Hepatocyte (in vitro differentiated cells): ENCODE data around the gene PLA2G2A. TPM values are rescaled to one million over a fixed set of nuclear protein-coding genes. Genes with fewer than 3 reads are reported as not detected.

ENCODE experiments used
- DNase-seq: peaks from one replicate; pipeline ENCODE4 v3.0.0-alpha.2; 2016; ENCODE audit warnings: low spot score
- H2AFZ ChIP-seq: fragments of 200-600 bp; sonication (generic); 2 replicates; pipeline ENCODE4 v1.6.0; 2016; ENCODE audit warnings: antibody characterized with exemption, mild to moderate bottlenecking
- H3K27ac ChIP-seq: fragments of 200-600 bp; sonication (generic); 2 replicates; pipeline ENCODE4 v1.5.1; 2016; ENCODE audit warnings: mild to moderate bottlenecking
- H3K27me3 ChIP-seq: fragments of 200-600 bp; sonication (generic); 2 replicates; pipeline ENCODE4 v1.6.1; 2016
- H3K36me3 ChIP-seq: fragments of 200-600 bp; sonication (generic); replicated peaks from 2 replicates; pipeline ENCODE4 v1.5.1; 2016; ENCODE audit warnings: low read depth; ENCODE audit not compliant: insufficient read depth
- H3K4me1 ChIP-seq: fragments of 200-600 bp; sonication (generic); 2 replicates; pipeline ENCODE4 v1.5.1; 2016; ENCODE audit warnings: mild to moderate bottlenecking, moderate library complexity; ENCODE audit not compliant: insufficient read depth
- H3K4me2 ChIP-seq: fragments of 200-600 bp; sonication (generic); 2 replicates; pipeline ENCODE4 v1.6.0; 2016
- H3K4me3 ChIP-seq: fragments of 200-600 bp; sonication (generic); 2 replicates; pipeline ENCODE4 v1.5.1; 2016; ENCODE audit warnings: mild to moderate bottlenecking
- H3K79me2 ChIP-seq: fragments of 200-600 bp; sonication (generic); 2 replicates; pipeline ENCODE4 v1.6.0; 2017; ENCODE audit warnings: mild to moderate bottlenecking
- H3K9me2 ChIP-seq: fragments of 200-600 bp; sonication (generic); replicated peaks from 2 replicates; pipeline ENCODE4 v1.6.0; 2017; ENCODE audit warnings: mild to moderate bottlenecking; ENCODE audit not compliant: insufficient read depth
- H3K9me3 ChIP-seq: fragments of 200-600 bp; sonication (generic); 2 replicates; pipeline ENCODE4 v1.5.1; 2016; ENCODE audit warnings: low read depth, mild to moderate bottlenecking
- H4K20me1 ChIP-seq: fragments of 200-600 bp; sonication (generic); 2 replicates; pipeline ENCODE4 v1.6.0; 2016; ENCODE audit warnings: mild to moderate bottlenecking; ENCODE audit not compliant: insufficient read depth, poor library complexity, severe bottlenecking
- EZH2 ChIP-seq: fragments of 200-600 bp; sonication (generic); IDR thresholded peaks from 2 replicates; pipeline ENCODE4 v1.6.1; 2016; ENCODE audit warnings: antibody characterized with exemption, mild to moderate bottlenecking, borderline replicate concordance
- EZH2phosphoT487 ChIP-seq: fragments of 200-600 bp; sonication (generic); IDR thresholded peaks from one replicate; pipeline ENCODE4 v1.6.1; 2018; ENCODE audit warnings: antibody characterized with exemption, mild to moderate bottlenecking, low read depth, moderate library complexity; ENCODE audit not compliant: unreplicated experiment, severe bottlenecking
- WGBS: methylation state at CpG from one replicate; pipeline ENCODE4 v1.1.6; 2016; ENCODE audit warnings: low lambda C conversion rate; ENCODE audit errors: missing lambda C conversion rate; 5-methylcytosine and 5-hydroxymethylcytosine counted together
- polyA plus RNA-seq: library from polyadenylated mRNA; unstranded; fragments of >200 nt; fragmentation: Nextera tagmentation; extraction: Ambion mirVana; gene quantifications from 2 replicates; pipeline ENCODE4 v1.2.1, GENCODE V29; 2016
- total RNA-seq: library from RNA; depleted of rRNA; stranded (reverse); fragments of >200 nt; gene quantifications from 2 replicates; pipeline ENCODE4 v1.2.3, GENCODE V29; 2014
- TF ChIP-seq, protein P1 (sequence below): fragments of 200-600 bp; sonication (generic); IDR thresholded peaks from 2 replicates; pipeline ENCODE4 v1.5.1; 2016; ENCODE audit warnings: antibody characterized with exemption, mild to moderate bottlenecking; ENCODE audit not compliant: poor library complexity

PLA2G2A gene
- total and polyA plus RNA-seq, 2 experiments from 2014 or later, result 170 to 1,328 TPM

DNA sequence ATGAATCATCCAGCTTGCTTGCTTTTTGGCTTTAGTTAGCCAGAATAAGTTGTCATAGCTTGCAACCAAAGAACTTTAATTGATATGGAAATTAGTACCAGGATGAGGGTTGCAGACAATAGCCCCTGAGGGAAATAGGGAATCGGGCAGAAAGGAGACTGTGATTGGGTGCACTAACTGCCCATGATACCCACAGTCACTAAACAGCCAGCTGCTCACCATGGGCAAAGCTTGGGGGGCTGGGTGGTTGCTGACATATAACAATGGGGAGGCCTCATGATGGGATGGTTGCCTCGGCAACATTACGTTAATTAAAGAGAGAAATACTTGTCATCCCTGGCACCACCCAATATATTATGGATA is 38.2 kb downstream of the PLA2G2A start:
- no peak for DNase-seq
- Histone ChIP-seq H3K9me3 (no peaks in the 10 kb centered on the region), H3K4me3 (no peak overlapping the region), H3K79me2 (no peaks in the 10 kb centered on the region), H4K20me1 (no peaks in the 10 kb centered on the region), H3K36me3 (no peaks in the 10 kb centered on the region), H3K9me2 (no peaks in the 10 kb centered on the region), H3K4me1 (peaks cover 7% of the 10 kb centered on the region), H2AFZ (no peak overlapping the region), H3K27ac (no peak overlapping the region), H3K27me3 (no peaks in the 10 kb centered on the region), H3K4me2 (no peak overlapping the region)
- WGBS, result 97% methylated on average over 3 of the region's 3 CpGs
- no peak for TF ChIP-seq EZH2phosphoT487
- TF ChIP-seq EZH2, result no peak

DNA sequence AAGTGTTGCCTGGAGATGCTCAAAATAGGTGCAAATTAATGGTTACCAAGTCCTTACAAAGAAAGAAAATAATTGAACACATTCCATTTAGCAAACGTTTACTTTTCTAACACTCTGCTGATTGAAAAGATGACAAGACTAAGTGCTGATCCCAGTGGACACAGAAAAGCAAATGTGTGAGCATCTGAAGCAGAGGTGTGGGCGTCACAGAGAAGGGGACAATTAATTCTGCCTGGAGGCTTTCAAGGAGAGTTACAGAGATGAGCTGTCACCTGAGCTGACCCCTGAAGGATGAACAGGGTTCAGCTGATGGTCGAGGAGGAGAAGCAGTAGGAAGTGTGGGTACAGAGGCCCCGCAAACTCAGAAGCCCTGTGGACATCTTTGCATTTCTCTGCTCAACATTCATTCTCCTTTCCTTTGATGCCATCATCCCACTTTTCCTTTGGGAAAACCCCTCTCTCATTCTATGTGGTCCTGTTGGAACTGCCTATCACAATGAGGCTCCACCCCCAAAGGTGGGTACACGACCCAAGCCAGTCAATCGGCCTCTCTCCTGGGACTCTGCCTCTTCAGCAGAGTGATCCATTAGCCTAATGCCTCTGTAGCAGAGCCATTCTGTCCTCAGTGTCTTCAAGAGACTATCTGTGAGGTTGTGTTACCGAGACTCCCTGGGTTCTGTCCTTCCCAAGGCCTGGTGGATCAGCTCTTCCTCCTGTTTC is 38.8 kb downstream of the PLA2G2A start:
- peaks cover 4% of the 10 kb centered on the region for H3K4me1 ChIP-seq
- H3K9me2 ChIP-seq, result no peaks in the 10 kb centered on the region
- no peak for DNase-seq
- 74% methylated on average over 7 of the region's 7 CpGs for WGBS
- H3K4me2 ChIP-seq, result no peak overlapping the region
- H3K4me3 ChIP-seq, result no peak overlapping the region
- H3K79me2 ChIP-seq, result no peaks in the 10 kb centered on the region
- no peaks in the 10 kb centered on the region for H4K20me1 ChIP-seq
- no peak overlapping the region for H3K27ac ChIP-seq
- H3K36me3 ChIP-seq, result no peaks in the 10 kb centered on the region
- TF ChIP-seq EZH2 (no peak), EZH2phosphoT487 (no peak)
- TF ChIP-seq, protein P1, sequence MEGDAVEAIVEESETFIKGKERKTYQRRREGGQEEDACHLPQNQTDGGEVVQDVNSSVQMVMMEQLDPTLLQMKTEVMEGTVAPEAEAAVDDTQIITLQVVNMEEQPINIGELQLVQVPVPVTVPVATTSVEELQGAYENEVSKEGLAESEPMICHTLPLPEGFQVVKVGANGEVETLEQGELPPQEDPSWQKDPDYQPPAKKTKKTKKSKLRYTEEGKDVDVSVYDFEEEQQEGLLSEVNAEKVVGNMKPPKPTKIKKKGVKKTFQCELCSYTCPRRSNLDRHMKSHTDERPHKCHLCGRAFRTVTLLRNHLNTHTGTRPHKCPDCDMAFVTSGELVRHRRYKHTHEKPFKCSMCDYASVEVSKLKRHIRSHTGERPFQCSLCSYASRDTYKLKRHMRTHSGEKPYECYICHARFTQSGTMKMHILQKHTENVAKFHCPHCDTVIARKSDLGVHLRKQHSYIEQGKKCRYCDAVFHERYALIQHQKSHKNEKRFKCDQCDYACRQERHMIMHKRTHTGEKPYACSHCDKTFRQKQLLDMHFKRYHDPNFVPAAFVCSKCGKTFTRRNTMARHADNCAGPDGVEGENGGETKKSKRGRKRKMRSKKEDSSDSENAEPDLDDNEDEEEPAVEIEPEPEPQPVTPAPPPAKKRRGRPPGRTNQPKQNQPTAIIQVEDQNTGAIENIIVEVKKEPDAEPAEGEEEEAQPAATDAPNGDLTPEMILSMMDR, result no peak
- no peaks in the 10 kb centered on the region for H3K27me3 ChIP-seq
- H2AFZ ChIP-seq, result no peak overlapping the region
- H3K9me3 ChIP-seq, result no peaks in the 10 kb centered on the region

DNA sequence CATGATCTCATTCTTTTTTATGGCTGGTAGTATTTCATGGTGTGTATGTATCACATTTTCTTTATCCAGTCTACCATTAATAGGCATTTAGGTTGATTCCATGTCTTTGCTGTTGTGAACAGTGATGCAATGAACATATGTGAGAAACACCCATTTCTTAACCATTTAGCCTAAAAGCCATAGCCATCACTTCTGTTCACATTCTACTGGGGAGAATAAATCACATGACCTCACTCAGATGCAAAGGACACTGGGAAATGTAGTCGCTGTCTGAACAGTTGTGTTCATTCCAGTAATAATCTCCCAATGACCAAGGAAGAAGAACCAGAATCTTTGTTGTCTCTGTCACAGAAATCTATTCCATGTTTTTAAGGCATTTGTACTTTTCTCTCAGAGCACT is 40.9 kb downstream of the PLA2G2A start:
- Histone ChIP-seq H3K36me3 (no peaks in the 10 kb centered on the region), H3K4me1 (no peaks in the 10 kb centered on the region), H3K9me3 (no peaks in the 10 kb centered on the region), H3K4me3 (no peak overlapping the region), H3K27ac (no peak overlapping the region), H2AFZ (no peak overlapping the region), H3K4me2 (no peak overlapping the region), H3K9me2 (no peaks in the 10 kb centered on the region), H3K79me2 (no peaks in the 10 kb centered on the region), H4K20me1 (no peaks in the 10 kb centered on the region), H3K27me3 (no peaks in the 10 kb centered on the region)
- 89% methylated on average over 1 of the region's 1 CpG for WGBS
- no peak for DNase-seq
- no peak for TF ChIP-seq EZH2
- TF ChIP-seq EZH2phosphoT487, result no peak
- TF ChIP-seq, protein P1, result no peak

DNA sequence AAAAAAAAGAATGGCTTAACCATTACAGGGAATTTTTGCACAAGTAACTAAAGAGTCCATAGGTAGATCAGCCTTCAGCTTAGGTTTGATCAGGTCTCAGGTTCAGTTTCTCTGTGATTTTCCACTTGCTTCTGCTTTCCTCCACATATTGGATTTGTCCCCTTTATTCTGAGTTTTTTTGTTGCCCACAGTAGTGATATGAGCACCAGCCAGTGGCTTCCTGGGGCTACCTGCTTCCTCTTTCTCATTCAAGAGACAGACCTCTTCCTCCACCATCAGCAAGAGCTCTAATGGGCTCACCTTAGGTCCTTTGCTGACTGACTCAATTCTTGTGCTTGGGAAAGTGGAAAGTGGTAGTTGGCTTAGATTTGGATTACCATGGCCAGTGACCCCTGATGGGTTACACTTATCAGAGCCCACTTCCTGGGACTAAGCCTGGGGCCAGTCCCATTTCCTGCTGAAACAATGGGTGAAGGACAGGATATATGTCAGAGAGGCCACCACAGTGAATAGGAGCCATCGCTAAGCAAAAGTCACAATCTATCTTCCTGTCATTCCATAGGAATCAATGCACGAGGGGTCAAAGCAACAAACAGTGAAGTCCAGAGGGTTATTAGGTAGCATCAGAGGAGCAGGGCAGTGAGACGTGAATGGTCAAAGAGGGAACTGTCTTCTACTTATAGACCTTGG is 43.2 kb downstream of the PLA2G2A start:
- Histone ChIP-seq H3K79me2 (no peaks in the 10 kb centered on the region), H3K9me3 (no peaks in the 10 kb centered on the region), H3K4me2 (no peak overlapping the region)

More for the DNA sequence above, 43.2 kb downstream of the PLA2G2A start:
- WGBS, result 84% methylated on average over 3 of the region's 3 CpGs
- TF ChIP-seq EZH2 (no peak), EZH2phosphoT487 (no peak)
- TF ChIP-seq, protein P1, result no peak
- Histone ChIP-seq H3K36me3 (no peaks in the 10 kb centered on the region), H3K27me3 (no peaks in the 10 kb centered on the region), H3K27ac (no peak overlapping the region), H3K9me2 (no peaks in the 10 kb centered on the region), H3K4me1 (no peaks in the 10 kb centered on the region), H4K20me1 (no peaks in the 10 kb centered on the region), H3K4me3 (no peak overlapping the region), H2AFZ (no peak overlapping the region)
- DNase-seq, result no peak
